ENCODE results near the gene ATP6V1C2.

The ATP6V1C2 gene

DNA sequence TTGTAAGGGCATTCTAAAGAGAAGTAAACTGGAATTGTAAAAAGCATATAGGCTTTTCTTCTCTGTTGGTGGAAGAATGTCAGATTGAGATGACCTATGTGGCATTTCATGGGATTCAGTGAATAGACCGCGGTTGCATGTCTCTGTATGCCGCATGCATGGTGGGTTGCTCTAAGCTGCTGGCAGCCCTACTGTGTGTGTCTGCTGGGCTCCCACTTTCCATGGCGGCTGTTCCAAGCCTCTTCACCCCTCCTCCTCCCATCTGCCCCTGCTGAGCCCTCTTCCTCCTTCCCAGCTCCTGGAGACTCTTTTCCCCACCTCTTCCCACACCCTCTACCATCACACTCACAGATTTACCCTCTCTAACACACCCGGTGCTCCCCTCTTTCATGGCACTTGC, 12.6 kb downstream of the ATP6V1C2 start:
- no peak overlapping the region for H3K4me3 ChIP-seq (ENCODE audit: insufficient read length, low read depth)
- no peaks in the 10 kb centered on the region for H3K4me1 ChIP-seq (ENCODE audit: insufficient read depth, insufficient read length)
- no peaks in the 10 kb centered on the region for H3K27me3 ChIP-seq (ENCODE audit: insufficient read depth, insufficient read length)
- no peak for TF ChIP-seq YY1 (IDR thresholded peaks at IDR 0.05; ENCODE audit: insufficient read depth, insufficient read length)
- no peak for TF ChIP-seq ZNF274 (IDR thresholded peaks at IDR 0.05; ENCODE audit: low read depth, low read length)
- TF ChIP-seq SUZ12 (IDR thresholded peaks at IDR 0.05; ENCODE audit: extremely low read depth, insufficient read depth, insufficient read length): no peak
- DNase-seq (ENCODE audit: low read depth, low spot score): no peak
- H3K9ac ChIP-seq (ENCODE audit: insufficient read length, low read depth): no peak overlapping the region
- no peaks in the 10 kb centered on the region for H3K36me3 ChIP-seq (ENCODE audit: insufficient read depth, insufficient read length, low read length)
- H3K9me3 ChIP-seq (ENCODE audit: insufficient read depth, low read length): no peaks in the 10 kb centered on the region

DNA sequence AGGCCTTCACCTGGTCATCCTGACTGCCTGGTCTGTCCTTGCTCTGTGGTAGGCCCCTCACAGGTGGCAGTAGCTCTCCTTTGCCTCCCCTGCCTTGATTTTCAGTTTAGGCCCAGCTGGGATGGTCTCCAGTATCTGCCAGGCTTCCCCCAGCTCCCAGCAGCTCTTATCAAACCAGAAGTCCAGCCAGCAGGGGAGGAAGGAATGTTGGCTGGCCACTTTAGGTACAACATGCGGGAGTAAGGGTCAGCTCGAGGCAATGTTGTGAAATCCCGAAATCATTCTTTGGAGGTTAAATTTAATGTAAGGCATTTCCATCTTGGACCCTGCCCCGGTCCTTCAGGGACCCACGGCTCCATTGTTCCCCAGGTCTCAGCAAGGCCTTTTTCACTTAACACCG, 16.8 kb downstream of the ATP6V1C2 start:
- Histone ChIP-seq H3K4me3 (ENCODE audit: insufficient read length, low read depth) (no peak overlapping the region), H3K36me3 (ENCODE audit: insufficient read depth, insufficient read length, low read length) (no peaks in the 10 kb centered on the region), H3K27me3 (ENCODE audit: insufficient read depth, insufficient read length) (no peaks in the 10 kb centered on the region), H3K4me1 (ENCODE audit: insufficient read depth, insufficient read length) (peaks cover 7% of the 10 kb centered on the region), H3K9me3 (ENCODE audit: insufficient read depth, low read length) (no peaks in the 10 kb centered on the region), H3K9ac (ENCODE audit: insufficient read length, low read depth) (no peak overlapping the region)
- TF ChIP-seq ZNF274 (IDR thresholded peaks at IDR 0.05; ENCODE audit: low read depth, low read length): no peak
- no peak for TF ChIP-seq YY1 (IDR thresholded peaks at IDR 0.05; ENCODE audit: insufficient read depth, insufficient read length)
- no peak for TF ChIP-seq SUZ12 (IDR thresholded peaks at IDR 0.05; ENCODE audit: extremely low read depth, insufficient read depth, insufficient read length)
- DNase-seq (ENCODE audit: low read depth, low spot score): no peak

DNA sequence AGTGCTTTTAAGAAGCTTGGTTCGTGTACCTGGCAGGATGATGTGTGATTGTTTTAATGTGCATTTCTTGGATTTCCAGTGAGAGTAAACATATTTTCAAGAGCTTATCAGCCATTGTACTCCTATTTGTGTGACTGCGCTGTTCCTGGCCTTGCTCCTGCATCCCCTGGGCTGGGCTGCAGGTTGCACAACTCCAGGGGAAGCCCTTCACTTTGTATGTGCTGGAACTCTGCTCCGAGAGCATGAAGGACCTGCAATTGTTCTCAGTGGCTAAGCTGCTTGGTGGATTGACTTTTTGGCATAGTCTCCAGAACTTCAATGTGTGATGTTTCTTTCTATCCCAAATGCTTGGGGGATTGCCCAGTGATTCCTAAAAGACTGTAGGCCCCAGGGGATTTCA, 18.8 kb downstream of the ATP6V1C2 start:
- no peak for DNase-seq (ENCODE audit: low read depth, low spot score)
- TF ChIP-seq SUZ12 (IDR thresholded peaks at IDR 0.05; ENCODE audit: extremely low read depth, insufficient read depth, insufficient read length) (no peak), ZNF274 (IDR thresholded peaks at IDR 0.05; ENCODE audit: low read depth, low read length) (no peak)
- Histone ChIP-seq H3K4me1 (ENCODE audit: insufficient read depth, insufficient read length) (peaks cover 7% of the 10 kb centered on the region), H3K9me3 (ENCODE audit: insufficient read depth, low read length) (no peaks in the 10 kb centered on the region), H3K9ac (ENCODE audit: insufficient read length, low read depth) (peak overlapping the region; percentile 32), H3K4me3 (ENCODE audit: insufficient read length, low read depth) (no peak overlapping the region), H3K27me3 (ENCODE audit: insufficient read depth, insufficient read length) (no peaks in the 10 kb centered on the region), H3K36me3 (ENCODE audit: insufficient read depth, insufficient read length, low read length) (no peaks in the 10 kb centered on the region)

DNA sequence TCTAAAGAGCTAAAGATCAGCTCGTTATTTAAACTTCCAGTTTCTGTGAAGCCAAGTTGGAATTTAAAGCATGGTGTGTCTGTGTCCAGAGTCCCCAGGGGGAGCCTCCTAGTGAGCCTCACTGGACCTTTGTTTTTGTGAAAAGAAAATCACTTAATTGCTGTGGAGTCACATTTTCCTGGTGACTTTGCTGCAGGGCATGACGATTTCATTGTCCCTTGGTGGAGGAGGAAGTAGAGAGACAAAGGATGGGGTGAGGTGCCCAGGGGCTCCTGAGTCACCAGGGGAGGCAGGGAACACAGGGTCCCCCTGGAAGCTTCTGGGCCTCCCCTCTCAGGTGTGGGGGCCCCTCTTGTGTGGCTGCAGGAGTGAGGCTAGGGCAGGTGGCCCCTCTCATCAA, 19.7 kb downstream of the ATP6V1C2 start:
- H3K4me3 ChIP-seq (ENCODE audit: insufficient read length, low read depth): no peak overlapping the region
- H3K9me3 ChIP-seq (ENCODE audit: insufficient read depth, low read length): no peaks in the 10 kb centered on the region
- DNase-seq (ENCODE audit: low read depth, low spot score): peak; percentile 8
- no peaks in the 10 kb centered on the region for H3K36me3 ChIP-seq (ENCODE audit: insufficient read depth, insufficient read length, low read length)
- peaks cover 7% of the 10 kb centered on the region for H3K4me1 ChIP-seq (ENCODE audit: insufficient read depth, insufficient read length)
- no peak overlapping the region for H3K9ac ChIP-seq (ENCODE audit: insufficient read length, low read depth)
- TF ChIP-seq YY1 (IDR thresholded peaks at IDR 0.05; ENCODE audit: insufficient read depth, insufficient read length) (no peak), SUZ12 (IDR thresholded peaks at IDR 0.05; ENCODE audit: extremely low read depth, insufficient read depth, insufficient read length) (no peak), ZNF274 (IDR thresholded peaks at IDR 0.05; ENCODE audit: low read depth, low read length) (no peak)
- H3K27me3 ChIP-seq (ENCODE audit: insufficient read depth, insufficient read length): no peaks in the 10 kb centered on the region

DNA sequence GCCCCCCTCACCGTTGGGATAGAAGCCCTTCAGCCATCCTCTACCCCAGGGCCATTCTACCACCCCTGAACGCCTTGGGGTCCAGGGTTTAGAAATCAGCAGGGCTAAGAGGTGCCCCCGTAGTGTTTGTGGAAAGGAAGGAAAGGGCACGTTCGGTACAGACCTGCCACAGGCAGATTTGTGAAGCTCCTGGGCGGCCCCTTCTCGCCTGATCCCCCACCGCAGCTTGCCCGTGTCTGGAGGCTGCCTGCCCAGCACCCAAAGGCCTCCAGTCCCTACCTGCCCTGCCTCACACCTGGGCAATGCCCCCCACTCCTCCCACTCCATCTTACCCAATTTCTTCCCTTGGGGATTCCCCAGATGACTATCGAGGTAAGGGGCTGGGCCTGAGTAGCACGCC, 21.2 kb downstream of the ATP6V1C2 start:
- no peak overlapping the region for H3K9ac ChIP-seq (ENCODE audit: insufficient read length, low read depth)
- no peaks in the 10 kb centered on the region for H3K36me3 ChIP-seq (ENCODE audit: insufficient read depth, insufficient read length, low read length)
- no peaks in the 10 kb centered on the region for H3K27me3 ChIP-seq (ENCODE audit: insufficient read depth, insufficient read length)

DNA sequence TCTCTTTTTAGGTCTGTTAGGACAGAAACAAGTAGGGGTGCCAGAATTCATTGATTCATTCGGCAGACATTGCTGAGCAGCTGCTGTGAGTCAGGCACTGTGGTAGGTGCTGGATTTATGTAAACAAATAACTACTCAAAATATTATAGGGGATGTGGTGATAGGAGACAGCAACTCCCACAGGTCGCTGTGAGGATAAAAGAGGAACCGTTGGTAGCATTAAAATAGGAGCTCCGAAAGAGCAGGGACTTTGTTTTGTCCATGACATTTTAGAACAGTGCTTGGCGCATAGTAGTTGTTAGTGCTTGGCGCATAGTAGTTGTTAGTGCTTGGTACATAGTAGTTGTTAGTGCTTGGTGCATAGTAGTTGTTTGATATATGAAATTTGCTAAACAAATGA, 29.2 kb downstream of the ATP6V1C2 start:
- H3K27me3 ChIP-seq (ENCODE audit: insufficient read depth, insufficient read length): no peaks in the 10 kb centered on the region
- H3K9ac ChIP-seq (ENCODE audit: insufficient read length, low read depth): no peak overlapping the region
- H3K4me3 ChIP-seq (ENCODE audit: insufficient read length, low read depth): no peak overlapping the region
- DNase-seq (ENCODE audit: low read depth, low spot score): no peak
- H3K36me3 ChIP-seq (ENCODE audit: insufficient read depth, insufficient read length, low read length): no peaks in the 10 kb centered on the region
- TF ChIP-seq ZNF274 (IDR thresholded peaks at IDR 0.05; ENCODE audit: low read depth, low read length): no peak
- no peak for TF ChIP-seq SUZ12 (IDR thresholded peaks at IDR 0.05; ENCODE audit: extremely low read depth, insufficient read depth, insufficient read length)
- no peak for TF ChIP-seq YY1 (IDR thresholded peaks at IDR 0.05; ENCODE audit: insufficient read depth, insufficient read length)
- H3K4me1 ChIP-seq (ENCODE audit: insufficient read depth, insufficient read length): no peaks in the 10 kb centered on the region
- no peaks in the 10 kb centered on the region for H3K9me3 ChIP-seq (ENCODE audit: insufficient read depth, low read length)

More for the DNA sequence above, 21.2 kb downstream of the ATP6V1C2 start:
- Histone ChIP-seq H3K4me3 (ENCODE audit: insufficient read length, low read depth) (no peak overlapping the region), H3K4me1 (ENCODE audit: insufficient read depth, insufficient read length) (peaks cover 7% of the 10 kb centered on the region), H3K9me3 (ENCODE audit: insufficient read depth, low read length) (no peaks in the 10 kb centered on the region)
- DNase-seq (ENCODE audit: low read depth, low spot score): no peak
- TF ChIP-seq SUZ12 (IDR thresholded peaks at IDR 0.05; ENCODE audit: extremely low read depth, insufficient read depth, insufficient read length) (no peak), ZNF274 (IDR thresholded peaks at IDR 0.05; ENCODE audit: low read depth, low read length) (no peak), YY1 (IDR thresholded peaks at IDR 0.05; ENCODE audit: insufficient read depth, insufficient read length) (no peak)

DNA sequence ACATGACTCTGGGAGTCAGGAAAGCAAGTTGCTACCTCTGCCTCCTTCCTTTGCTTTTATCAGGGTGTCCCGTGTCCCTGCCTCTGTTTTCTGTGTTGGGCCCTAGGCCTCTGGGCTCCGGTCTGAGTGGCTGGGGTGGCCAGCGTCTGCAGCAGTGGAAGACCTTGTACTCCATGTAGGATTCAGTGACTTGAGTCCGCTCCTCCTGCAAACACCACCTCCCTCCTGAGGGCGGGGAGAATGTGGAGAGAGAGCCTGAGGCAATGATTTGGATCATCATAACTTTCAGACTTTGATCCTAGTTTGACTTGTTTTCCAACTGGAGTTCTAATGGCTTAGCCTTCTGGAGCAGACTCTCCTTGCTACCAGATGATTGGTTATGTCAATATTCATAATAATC, 30.8 kb downstream of the ATP6V1C2 start:
- H3K4me3 ChIP-seq (ENCODE audit: insufficient read length, low read depth): no peak overlapping the region
- H3K9me3 ChIP-seq (ENCODE audit: insufficient read depth, low read length): no peaks in the 10 kb centered on the region
- TF ChIP-seq SUZ12 (IDR thresholded peaks at IDR 0.05; ENCODE audit: extremely low read depth, insufficient read depth, insufficient read length) (no peak), YY1 (IDR thresholded peaks at IDR 0.05; ENCODE audit: insufficient read depth, insufficient read length) (no peak), ZNF274 (IDR thresholded peaks at IDR 0.05; ENCODE audit: low read depth, low read length) (no peak)
- H3K9ac ChIP-seq (ENCODE audit: insufficient read length, low read depth): no peak overlapping the region
- DNase-seq (ENCODE audit: low read depth, low spot score): no peak
- no peaks in the 10 kb centered on the region for H3K27me3 ChIP-seq (ENCODE audit: insufficient read depth, insufficient read length)
- H3K36me3 ChIP-seq (ENCODE audit: insufficient read depth, insufficient read length, low read length): no peaks in the 10 kb centered on the region
- H3K4me1 ChIP-seq (ENCODE audit: insufficient read depth, insufficient read length): no peaks in the 10 kb centered on the region

DNA sequence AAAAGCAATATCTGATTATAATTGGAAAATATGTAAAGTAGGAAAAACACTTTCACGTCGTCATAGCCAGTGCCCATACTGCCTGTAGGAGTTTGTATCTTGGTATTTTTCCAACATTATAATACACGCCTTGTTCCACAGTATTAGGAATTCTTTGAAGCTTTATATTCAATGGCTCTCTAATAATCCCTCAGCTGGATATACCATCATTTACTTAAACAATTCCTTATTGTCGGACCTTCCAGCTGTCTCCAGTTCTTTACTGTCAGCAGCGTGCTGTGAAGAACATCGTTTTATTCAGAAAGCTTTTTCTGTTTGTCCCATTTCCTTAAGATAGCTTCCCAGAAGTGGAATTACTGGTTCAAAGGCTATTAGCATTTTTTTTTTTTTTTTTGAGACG, 31.7 kb downstream of the ATP6V1C2 start:
- no peak for TF ChIP-seq YY1 (IDR thresholded peaks at IDR 0.05; ENCODE audit: insufficient read depth, insufficient read length)
- no peak for TF ChIP-seq SUZ12 (IDR thresholded peaks at IDR 0.05; ENCODE audit: extremely low read depth, insufficient read depth, insufficient read length)
- no peak for TF ChIP-seq ZNF274 (IDR thresholded peaks at IDR 0.05; ENCODE audit: low read depth, low read length)
- H3K4me3 ChIP-seq (ENCODE audit: insufficient read length, low read depth): no peak overlapping the region
- H3K9me3 ChIP-seq (ENCODE audit: insufficient read depth, low read length): no peaks in the 10 kb centered on the region
- no peak for DNase-seq (ENCODE audit: low read depth, low spot score)
- H3K4me1 ChIP-seq (ENCODE audit: insufficient read depth, insufficient read length): no peaks in the 10 kb centered on the region
- no peaks in the 10 kb centered on the region for H3K27me3 ChIP-seq (ENCODE audit: insufficient read depth, insufficient read length)
- no peaks in the 10 kb centered on the region for H3K36me3 ChIP-seq (ENCODE audit: insufficient read depth, insufficient read length, low read length)
- no peak overlapping the region for H3K9ac ChIP-seq (ENCODE audit: insufficient read length, low read depth)

Measured in NT2/D1 (cell line).